Peyer's patch (tissue), 4 donors: ENCODE results near the gene SAMD5. TPM values are rescaled to one million over a fixed set of nuclear protein-coding genes. Genes with fewer than 3 reads are reported as not detected.

Experiments
- DNase-seq, 3 donors: peaks; one replicate each; pipeline ENCODE4 v3.0.0-alpha.2; 2017 to 2019
- H3K27ac ChIP-seq, 4 donors: fragments of 200-600 bp; sonication (generic); one replicate each; pipeline ENCODE4 v1.5.1; 2016 to 2019
- H3K27me3 ChIP-seq, 2 donors: fragments of 200-600 bp; sonication (generic); one replicate each; pipeline ENCODE4 v1.5.1; 2019
- H3K36me3 ChIP-seq, 3 donors: fragments of 200-600 bp; sonication (generic); one replicate each; pipeline ENCODE4 v1.5.1; 2016 to 2019
- H3K4me1 ChIP-seq, 4 donors: fragments of 200-600 bp; sonication (generic); one replicate each; pipeline ENCODE4 v1.5.1; 2016 to 2019
- H3K4me3 ChIP-seq, 4 donors: fragments of 200-600 bp; sonication (generic); 1 replicate in 3 of 4; 2 replicates in 1 of 4; pipeline ENCODE4 v1.5.1; 2016 to 2019; ENCODE audit warnings: mild to moderate bottlenecking in 1 of 4
- H3K9me3 ChIP-seq, 4 donors: fragments of 200-600 bp; sonication (generic); one replicate each; pipeline ENCODE4 v1.5.1; 2016 to 2019; ENCODE audit warnings: mild to moderate bottlenecking in 1 of 4
- CTCF ChIP-seq, 6 experiments: fragments of 450-650 bp in 4 of 6; fragments of 200-600 bp in 2 of 6; sonication (generic) in 1 of 6; IDR thresholded peaks; one replicate each; pipeline ENCODE4 v1.5.1; 2017 to 2019; ENCODE audit warnings: antibody characterized with exemption in 6 of 6, mild to moderate bottlenecking in 3 of 6, moderate library complexity in 1 of 6
- POLR2A ChIP-seq, 2 donors: fragments of 450-650 bp; IDR thresholded peaks; one replicate each; pipeline ENCODE4 v1.5.1; 2017; ENCODE audit warnings: antibody characterized with exemption in 2 of 2, mild to moderate bottlenecking in 2 of 2, moderate library complexity in 2 of 2
- total RNA-seq, 4 donors: library from RNA; depleted of rRNA; stranded (reverse); fragments of >200 nt; gene quantifications; one replicate each; pipeline ENCODE4 v1.1.0, GENCODE V29; 2016

The SAMD5 gene
- total RNA-seq, 4 donors from 2014 or later: 7.4 to 13.3 (median 9.3) TPM

GRCh38 chr6:147506704-147507114 is 1.8 kb upstream of the SAMD5 start:
- H3K27ac ChIP-seq: no peak overlapping the region
- TF ChIP-seq CTCF (IDR thresholded peaks at IDR 0.05) (peak in 4 of 6 experiments; percentile 43 to 83 (median 74)), POLR2A (IDR thresholded peaks at IDR 0.05) (no peak)
- no peaks in the 10 kb centered on the region for H3K36me3 ChIP-seq
- peak overlapping the region in 3 of 4 donors; percentile 41 to 85 (median 77) for H3K4me3 ChIP-seq
- H3K4me1 ChIP-seq: peaks cover 0 to 24% (median 0%) of the 10 kb centered on the region in 4 donors
- no peaks in the 10 kb centered on the region for H3K27me3 ChIP-seq
- peak in 2 of 3 donors; percentile 83 to 85 for DNase-seq
- H3K9me3 ChIP-seq: no peaks in the 10 kb centered on the region

DNA sequence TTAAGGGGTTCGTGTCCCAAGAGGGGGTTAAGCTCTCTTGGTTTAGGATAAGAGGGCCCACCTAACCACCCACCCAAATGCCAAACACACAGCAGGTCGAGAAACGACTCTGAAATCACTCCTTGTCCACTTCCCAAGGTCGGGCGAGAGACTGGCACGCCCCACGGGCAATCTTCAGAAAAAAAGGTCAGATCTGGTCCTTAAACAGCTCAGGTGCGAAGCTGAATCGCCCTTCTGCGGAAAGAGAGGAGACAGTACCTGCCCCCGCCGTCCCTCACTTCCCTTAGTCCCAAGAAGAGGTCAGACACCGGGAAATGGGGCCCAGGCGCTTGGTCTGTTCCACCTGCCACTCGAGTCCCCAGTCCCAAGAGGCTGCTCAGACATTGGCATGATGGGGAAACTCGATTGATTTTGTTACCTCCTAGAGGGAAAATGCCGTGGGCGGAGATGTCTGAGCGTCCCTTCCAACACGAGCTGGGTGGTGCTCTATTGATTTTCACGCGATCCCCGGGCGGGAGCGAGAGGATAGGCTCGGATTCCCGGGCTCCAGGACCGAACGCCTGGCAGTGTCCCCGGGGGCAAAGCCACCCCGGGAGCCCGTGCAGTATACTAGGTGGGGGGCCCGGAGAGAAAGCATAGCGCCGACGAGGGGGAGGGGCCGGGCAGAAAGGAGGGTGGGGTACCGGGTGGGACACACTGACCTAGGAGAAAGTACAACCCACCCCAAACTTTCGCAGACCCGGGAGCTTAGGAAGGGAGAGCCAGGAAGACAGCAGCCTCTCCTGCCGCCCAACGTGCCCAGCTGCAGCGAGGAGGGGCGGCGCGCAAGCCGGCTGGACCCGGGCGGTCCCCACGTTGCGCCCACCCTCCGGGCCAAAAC is 1.1 kb upstream of the SAMD5 start:
- Histone ChIP-seq H3K36me3 (no peaks in the 10 kb centered on the region), H3K27me3 (no peaks in the 10 kb centered on the region), H3K9me3 (no peaks in the 10 kb centered on the region), H3K4me1 (peaks cover 0 to 24% (median 0%) of the 10 kb centered on the region in 4 donors), H3K4me3 (peak overlapping the region; percentile 37 to 85 (median 59)), H3K27ac (peak overlapping the region; percentile 46 to 77 (median 62))
- TF ChIP-seq POLR2A (IDR thresholded peaks at IDR 0.05) (no peak), CTCF (IDR thresholded peaks at IDR 0.05) (no peak)
- peak in 1 of 3 donors; percentile 60 for DNase-seq

- no peak for TF ChIP-seq POLR2A (IDR thresholded peaks at IDR 0.05)
- TF ChIP-seq CTCF (IDR thresholded peaks at IDR 0.05): peak in 2 of 6 experiments; percentile 12 to 26
- peak in 1 of 3 donors; percentile 62 for DNase-seq
- peaks cover 0 to 24% (median 0%) of the 10 kb centered on the region in 4 donors for H3K4me1 ChIP-seq
- peak overlapping the region; percentile 37 to 85 (median 59) for H3K4me3 ChIP-seq
- H3K27me3 ChIP-seq: no peaks in the 10 kb centered on the region
- no peaks in the 10 kb centered on the region for H3K36me3 ChIP-seq
- peak overlapping the region in 3 of 4 donors; percentile 51 to 77 (median 62) for H3K27ac ChIP-seq
- H3K9me3 ChIP-seq: no peaks in the 10 kb centered on the region
These were observed 547 bp downstream of the SAMD5 start for GRCh38 chr6:147508866-147509608.

DNA sequence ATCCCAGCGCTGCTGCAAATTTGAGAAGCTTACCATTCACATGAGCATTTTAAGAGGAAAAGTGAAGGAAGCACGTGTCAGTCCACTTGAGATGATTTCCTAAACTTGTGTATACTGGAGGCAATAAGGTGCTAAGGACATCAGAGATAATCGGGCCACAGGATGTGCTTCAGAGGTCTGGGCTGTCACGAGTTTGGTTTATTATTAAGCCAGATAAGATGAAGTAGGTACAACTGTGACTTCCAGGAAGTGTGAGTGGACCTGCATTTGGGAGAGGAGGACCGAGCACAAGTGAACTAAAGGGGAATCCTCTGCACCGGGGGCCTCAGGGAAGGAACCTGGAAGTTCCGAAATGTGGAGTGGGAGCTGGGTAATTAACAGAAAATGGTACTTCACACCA is 1.4 kb downstream of the SAMD5 start:
- Histone ChIP-seq H3K4me3 (peak overlapping the region in 3 of 4 donors; percentile 1 to 85 (median 77)), H3K27ac (peak overlapping the region in 2 of 4 donors; percentile 28 to 77)

More for the DNA sequence above, 1.4 kb downstream of the SAMD5 start:
- DNase-seq: peak in 1 of 3 donors; percentile 66
- H3K27me3 ChIP-seq: no peaks in the 10 kb centered on the region
- TF ChIP-seq POLR2A (IDR thresholded peaks at IDR 0.05): peak in 1 of 2 donors; percentile 57
- no peak for TF ChIP-seq CTCF (IDR thresholded peaks at IDR 0.05)
- peaks cover 0 to 24% (median 0%) of the 10 kb centered on the region in 4 donors for H3K4me1 ChIP-seq
- no peaks in the 10 kb centered on the region for H3K9me3 ChIP-seq
- no peaks in the 10 kb centered on the region for H3K36me3 ChIP-seq
